Common myeloid progenitor, CD34-positive (primary cell): Measurements from ENCODE around the gene LEMD2.

ENCODE experiments used
- CTCF ChIA-PET: fragments of 350-600 bp; sonication (Branson Sonifier 250); formaldehyde crosslinking; loops from one replicate; lab custom pipeline; 2021; ENCODE audit warnings: antibody characterized with exemption; lab: Charles Lee
- POLR2A ChIA-PET: fragments of 350-600 bp; sonication (Branson Sonifier 250); formaldehyde crosslinking; loops from one replicate; lab custom pipeline; 2021; ENCODE audit warnings: antibody characterized with exemption; lab: Charles Lee
- DNase-seq, 3 donors: peaks; one replicate each; pipeline versions ENCODE4 v3.0.0 to v3.0.0-alpha.2; 2013
- H3K27ac ChIP-seq, 2 experiments: 1 replicate in 1 of 2; 2 replicates in 1 of 2; pipeline ENCODE4 v1.7.0; 2013; ENCODE audit warnings: inconsistent platforms in 2 of 2, low read length in 2 of 2, mild to moderate bottlenecking in 2 of 2, low read depth in 1 of 2, moderate library complexity in 1 of 2; ENCODE audit not compliant: severe bottlenecking in 2 of 2, insufficient read depth in 1 of 2, poor library complexity in 1 of 2
- H3K27me3 ChIP-seq, 5 experiments: replicated peaks in 2 of 5; 1 replicate in 3 of 5; 2 replicates in 2 of 5; pipeline versions ENCODE4 v1.6.1 to v1.7.0; 2013; ENCODE audit warnings: low read length in 4 of 5, mild to moderate bottlenecking in 2 of 5, moderate library complexity in 2 of 5, inconsistent platforms in 1 of 5; ENCODE audit not compliant: insufficient read depth in 5 of 5, control insufficient read depth in 4 of 5
- H3K36me3 ChIP-seq, 4 experiments: 1 replicate in 2 of 4; 2 replicates in 2 of 4; pipeline versions ENCODE4 v1.6.1 to v1.7.0; 2013; ENCODE audit warnings: low read length in 3 of 4, control low read depth in 1 of 4, mild to moderate bottlenecking in 1 of 4; ENCODE audit not compliant: control insufficient read depth in 4 of 4, insufficient read depth in 4 of 4
- H3K4me1 ChIP-seq, 4 experiments: 1 replicate in 3 of 4; 2 replicates in 1 of 4; pipeline versions ENCODE4 v1.6.1 to v1.7.1; 2013; ENCODE audit warnings: low read length in 3 of 4, mild to moderate bottlenecking in 3 of 4, control low read depth in 1 of 4, inconsistent platforms in 1 of 4, moderate library complexity in 1 of 4; ENCODE audit not compliant: control insufficient read depth in 4 of 4, insufficient read depth in 4 of 4; ENCODE audit errors: control extremely low read depth in 1 of 4
- H3K4me3 ChIP-seq, 7 experiments: 1 replicate in 4 of 7; 2 replicates in 3 of 7; pipeline versions ENCODE4 v1.5.1 to v1.7.0; 2013; ENCODE audit warnings: mild to moderate bottlenecking in 7 of 7, low read length in 6 of 7, moderate library complexity in 6 of 7, inconsistent platforms in 2 of 7, low read depth in 2 of 7, control low read depth in 1 of 7; ENCODE audit not compliant: insufficient read depth in 4 of 7, control insufficient read depth in 1 of 7; ENCODE audit errors: extremely low read depth in 1 of 7
- H3K9me3 ChIP-seq, 5 experiments: 1 replicate in 4 of 5; 2 replicates in 1 of 5; pipeline versions ENCODE4 v1.6.1 to v1.7.1; 2013; ENCODE audit warnings: low read length in 4 of 5, mild to moderate bottlenecking in 2 of 5, inconsistent platforms in 1 of 5, low read depth in 1 of 5, moderate library complexity in 1 of 5; ENCODE audit not compliant: control insufficient read depth in 4 of 5, insufficient read depth in 2 of 5; ENCODE audit errors: control extremely low read depth in 1 of 5
- WGBS: methylation state at CpG from one replicate; pipeline ENCODE4 v1.1.5; 2013; ENCODE audit not compliant: insufficient coverage; 5-methylcytosine and 5-hydroxymethylcytosine counted together

Gene LEMD2

GRCh38 chr6:33824461-33825154 is 35.7 kb upstream of the LEMD2 start:
- WGBS, result 96% methylated on average over 14 of the region's 15 CpGs

GRCh38 chr6:33823806-33824205 is 34.9 kb upstream of the LEMD2 start:
- whole genome bisulfite sequencing, result 95% methylated on average over 2 of the region's 2 CpGs
- Histone ChIP-seq H3K9me3 (no peaks in the 10 kb centered on the region), H3K4me3 (no peak overlapping the region), H3K36me3 (no peaks in the 10 kb centered on the region), H3K27me3 (peaks cover 0 to 8% (median 0%) of the 10 kb centered on the region in 5 experiments), H3K4me1 (peaks cover 0 to 24% (median 18%) of the 10 kb centered on the region in 4 experiments), H3K27ac (no peak overlapping the region)
- no peak for DNase-seq
- ChIA-PET POLR2A (no interaction called here), CTCF (interaction anchor here (1.5 to 1.7 kb wide), 3 partner anchors 13 to 51 kb away, joined by 6 read pairs; no protein-coding TSS in a partner anchor)

More at GRCh38 chr6:33824461-33825154, 35.7 kb upstream of the LEMD2 start:
- Histone ChIP-seq H3K36me3 (no peaks in the 10 kb centered on the region), H3K4me3 (no peak overlapping the region), H3K9me3 (no peaks in the 10 kb centered on the region), H3K27ac (no peak overlapping the region), H3K4me1 (peaks cover 0 to 24% (median 18%) of the 10 kb centered on the region in 4 experiments), H3K27me3 (peaks cover 0 to 8% (median 0%) of the 10 kb centered on the region in 5 experiments)
- POLR2A ChIA-PET, result no interaction called here
- CTCF ChIA-PET, result interaction anchor here (0.6 to 1.7 kb wide), 3 partner anchors 12 to 52 kb away, joined by 3 to 6 read pairs (median 6); partner anchors contain the start of gene MLN
- no peak for DNase-seq

GRCh38 chr6:33822575-33823395 is 33.9 kb upstream of the LEMD2 start:
- 82% methylated on average over 7 of the region's 10 CpGs for WGBS
- Histone ChIP-seq H3K4me1 (peaks cover 0 to 24% (median 18%) of the 10 kb centered on the region in 4 experiments), H3K27ac (no peak overlapping the region), H3K36me3 (no peaks in the 10 kb centered on the region), H3K27me3 (peaks cover 0 to 4% (median 0%) of the 10 kb centered on the region in 5 experiments), H3K9me3 (no peaks in the 10 kb centered on the region), H3K4me3 (no peak overlapping the region)
- POLR2A ChIA-PET, result no interaction called here
- peak; percentile 32 to 55 (median 52) for DNase-seq
- CTCF ChIA-PET, result interaction anchor here (1.5 to 1.7 kb wide), 3 partner anchors 14 to 50 kb away, joined by 6 read pairs; no protein-coding TSS in a partner anchor

GRCh38 chr6:33820784-33821520 is 32.0 kb upstream of the LEMD2 start:
- CTCF ChIA-PET, result interaction anchor here (1.1 to 1.4 kb wide), 2 partner anchors 17 to 205 kb away, joined by 3 read pairs; no protein-coding TSS in a partner anchor
- POLR2A ChIA-PET, result no interaction called here
- Histone ChIP-seq H3K4me1 (peaks cover 0 to 24% (median 18%) of the 10 kb centered on the region in 4 experiments), H3K4me3 (no peak overlapping the region), H3K9me3 (no peaks in the 10 kb centered on the region), H3K27ac (no peak overlapping the region), H3K36me3 (no peaks in the 10 kb centered on the region), H3K27me3 (peaks cover 0 to under 1% (median 0%) of the 10 kb centered on the region in 5 experiments)
- peak in 2 of 3 donors; percentile 76 to 81 for DNase-seq
- 6% methylated on average over 5 of the region's 7 CpGs for WGBS

- Histone ChIP-seq H3K4me1 (peaks cover 0 to 24% (median 18%) of the 10 kb centered on the region in 4 experiments), H3K9me3 (no peaks in the 10 kb centered on the region), H3K36me3 (no peaks in the 10 kb centered on the region), H3K27me3 (peaks cover 0 to 7% (median 0%) of the 10 kb centered on the region in 5 experiments), H3K27ac (no peak overlapping the region), H3K4me3 (no peak overlapping the region)
- 93% methylated on average over 10 of the region's 10 CpGs for WGBS
- POLR2A ChIA-PET, result no interaction called here
- DNase-seq, result no peak
- CTCF ChIA-PET, result interaction anchor here (0.6 to 1.7 kb wide), 4 partner anchors 17 to 353 kb away, joined by 3 to 6 read pairs (median 3); no protein-coding TSS in a partner anchor
These were observed 31.3 kb upstream of the LEMD2 start for GRCh38 chr6:33820243-33820642.

GRCh38 chr6:33819021-33819420 is 30.1 kb upstream of the LEMD2 start:
- peaks cover 0 to 10% (median 2%) of the 10 kb centered on the region in 5 experiments for H3K27me3 ChIP-seq
- 97% methylated on average over 4 of the region's 4 CpGs for WGBS
- POLR2A ChIA-PET, result no interaction called here

More at GRCh38 chr6:33819021-33819420, 30.1 kb upstream of the LEMD2 start:
- H3K4me1 ChIP-seq, result peaks cover 0 to 24% (median 18%) of the 10 kb centered on the region in 4 experiments
- no peak overlapping the region for H3K4me3 ChIP-seq
- DNase-seq, result no peak
- no peaks in the 10 kb centered on the region for H3K9me3 ChIP-seq
- CTCF ChIA-PET, result interaction anchor here (0.8 to 1.7 kb wide), 3 partner anchors 46 to 55 kb away, joined by 3 to 6 read pairs (median 6); no protein-coding TSS in a partner anchor
- H3K27ac ChIP-seq, result no peak overlapping the region
- no peaks in the 10 kb centered on the region for H3K36me3 ChIP-seq
